Measurements from ENCODE around the gene MYBPHL.

GRCh38 chr1:109250454-109251276 is 56.1 kb downstream of the MYBPHL start:
- TF ChIP-seq EZH2 (IDR thresholded peaks at IDR 0.05; ENCODE audit: low read length, unreplicated experiment) (no peak), CTCF (conservative IDR thresholded peaks at IDR 0.05; ENCODE audit: low read depth, low read length) (no peak)

Measured in PC-3 (cell line).